Stomach smooth muscle (tissue), 2 donors: Measurements from ENCODE around the gene FAM20C.

Experiments
- H3K27ac ChIP-seq: one replicate; pipeline ENCODE4 v1.7.0; 2013; ENCODE audit warnings: mild to moderate bottlenecking, low read length, inconsistent platforms
- H3K27me3 ChIP-seq, 2 donors: one replicate each; pipeline ENCODE4 v1.7.0; 2013; ENCODE audit warnings: low read length in 2 of 2; ENCODE audit not compliant: insufficient read depth in 2 of 2, control insufficient read depth in 1 of 2
- H3K36me3 ChIP-seq, 2 donors: one replicate each; pipeline ENCODE4 v1.7.0; 2013; ENCODE audit warnings: low read length in 2 of 2; ENCODE audit not compliant: control insufficient read depth in 2 of 2, insufficient read depth in 2 of 2
- H3K4me1 ChIP-seq: one replicate; pipeline ENCODE4 v1.7.0; 2013; ENCODE audit warnings: low read length; ENCODE audit not compliant: control insufficient read depth, insufficient read depth
- H3K4me3 ChIP-seq, 2 donors: one replicate each; pipeline ENCODE4 v1.7.0; 2013; ENCODE audit warnings: low read length in 2 of 2
- H3K9ac ChIP-seq, 2 donors: one replicate each; pipeline ENCODE4 v1.7.0; 2013; ENCODE audit warnings: low read length in 2 of 2, mild to moderate bottlenecking in 1 of 2
- H3K9me3 ChIP-seq, 2 donors: one replicate each; pipeline ENCODE4 v1.7.0; 2013; ENCODE audit warnings: low read length in 2 of 2; ENCODE audit not compliant: control insufficient read depth in 2 of 2
- donor health status: healthy.
- donor health status: Pancreatic carcinoma.

The FAM20C gene

GRCh38 chr7:280461-280860, 88.1 kb downstream of the FAM20C start:
- H3K4me1 ChIP-seq: no peaks in the 10 kb centered on the region
- no peak overlapping the region for H3K4me3 ChIP-seq
- no peaks in the 10 kb centered on the region for H3K9me3 ChIP-seq
- H3K9ac ChIP-seq: no peak overlapping the region
- no peaks in the 10 kb centered on the region for H3K36me3 ChIP-seq
- H3K27me3 ChIP-seq: peaks cover 2 to 3% of the 10 kb centered on the region in 2 donors
- H3K27ac ChIP-seq: no peak overlapping the region

- no peak overlapping the region for H3K27ac ChIP-seq
- H3K4me3 ChIP-seq: no peak overlapping the region
- no peaks in the 10 kb centered on the region for H3K36me3 ChIP-seq
- H3K9me3 ChIP-seq: no peaks in the 10 kb centered on the region
- H3K27me3 ChIP-seq: peaks cover 2 to 6% of the 10 kb centered on the region in 2 donors
- no peak overlapping the region for H3K9ac ChIP-seq
- no peaks in the 10 kb centered on the region for H3K4me1 ChIP-seq
Observed at GRCh38 chr7:281637-282036, 89.3 kb downstream of the FAM20C start.

- Histone ChIP-seq H3K36me3 (no peaks in the 10 kb centered on the region), H3K4me3 (no peak overlapping the region), H3K27ac (no peak overlapping the region), H3K9ac (no peak overlapping the region), H3K27me3 (peaks cover 2 to 6% of the 10 kb centered on the region in 2 donors), H3K9me3 (no peaks in the 10 kb centered on the region), H3K4me1 (no peaks in the 10 kb centered on the region)
Observed at GRCh38 chr7:282621-283020, 90.2 kb downstream of the FAM20C start.

GRCh38 chr7:284762-285722, 92.7 kb downstream of the FAM20C start:
- no peak overlapping the region for H3K4me3 ChIP-seq
- no peaks in the 10 kb centered on the region for H3K4me1 ChIP-seq
- H3K27ac ChIP-seq: no peak overlapping the region
- no peak overlapping the region for H3K9ac ChIP-seq
- H3K27me3 ChIP-seq: peaks cover 17 to 20% of the 10 kb centered on the region in 2 donors
- no peaks in the 10 kb centered on the region for H3K36me3 ChIP-seq
- no peaks in the 10 kb centered on the region for H3K9me3 ChIP-seq

- Histone ChIP-seq H3K4me1 (peaks cover 4% of the 10 kb centered on the region), H3K27ac (no peak overlapping the region), H3K4me3 (no peak overlapping the region), H3K27me3 (peaks cover 22 to 27% of the 10 kb centered on the region in 2 donors), H3K9ac (no peak overlapping the region), H3K9me3 (no peaks in the 10 kb centered on the region), H3K36me3 (no peaks in the 10 kb centered on the region)
Observed at GRCh38 chr7:285731-286130, 93.4 kb downstream of the FAM20C start.

- Histone ChIP-seq H3K4me3 (no peak overlapping the region), H3K4me1 (peaks cover 6% of the 10 kb centered on the region), H3K36me3 (no peaks in the 10 kb centered on the region), H3K9ac (no peak overlapping the region), H3K27me3 (peaks cover 22 to 30% of the 10 kb centered on the region in 2 donors), H3K9me3 (no peaks in the 10 kb centered on the region), H3K27ac (no peak overlapping the region)
Observed at GRCh38 chr7:286266-286665, 93.9 kb downstream of the FAM20C start.

GRCh38 chr7:288671-289101, 96.3 kb downstream of the FAM20C start:
- Histone ChIP-seq H3K4me3 (no peak overlapping the region), H3K9ac (no peak overlapping the region), H3K27ac (no peak overlapping the region), H3K4me1 (peaks cover 6% of the 10 kb centered on the region), H3K27me3 (peaks cover 41 to 51% of the 10 kb centered on the region in 2 donors), H3K9me3 (no peaks in the 10 kb centered on the region), H3K36me3 (no peaks in the 10 kb centered on the region)

GRCh38 chr7:289209-289755, 96.9 kb downstream of the FAM20C start:
- H3K27me3 ChIP-seq: peaks cover 46 to 57% of the 10 kb centered on the region in 2 donors
- H3K27ac ChIP-seq: no peak overlapping the region
- no peaks in the 10 kb centered on the region for H3K36me3 ChIP-seq
- no peak overlapping the region for H3K4me3 ChIP-seq
- H3K9ac ChIP-seq: no peak overlapping the region
- peaks cover 6% of the 10 kb centered on the region for H3K4me1 ChIP-seq
- no peaks in the 10 kb centered on the region for H3K9me3 ChIP-seq

GRCh38 chr7:289756-290553, 97.6 kb downstream of the FAM20C start, which contains the start of gene FOXL3:
Gene FOXL3 (plus strand): TSS chr7:290170. CDS start chr7:290170, 0 bp downstream.
- no peaks in the 10 kb centered on the region for H3K36me3 ChIP-seq
- H3K9ac ChIP-seq: no peak within 1 kb of the TSS
- peaks cover 52 to 63% of the 10 kb centered on the region in 2 donors for H3K27me3 ChIP-seq
- no peak within 1 kb of the TSS for H3K4me3 ChIP-seq
- H3K4me1 ChIP-seq: peaks cover 6% of the 10 kb centered on the region
- H3K9me3 ChIP-seq: no peaks in the 10 kb centered on the region
- H3K27ac ChIP-seq: no peak within 1 kb of the TSS

GRCh38 chr7:290554-291372, 98.4 kb downstream of the FAM20C start:
- no peak overlapping the region for H3K4me3 ChIP-seq
- H3K36me3 ChIP-seq: no peaks in the 10 kb centered on the region
- H3K9ac ChIP-seq: no peak overlapping the region
- peaks cover 6% of the 10 kb centered on the region for H3K4me1 ChIP-seq
- peaks cover 57 to 67% of the 10 kb centered on the region in 2 donors for H3K27me3 ChIP-seq
- H3K9me3 ChIP-seq: no peaks in the 10 kb centered on the region
- H3K27ac ChIP-seq: no peak overlapping the region
